Heart right ventricle (tissue), 16 donors: Measurements from ENCODE around the gene ADGRL3. TPM values are rescaled to one million over a fixed set of nuclear protein-coding genes. Genes with fewer than 3 reads are reported as not detected.
"Not testable (repeated sequence)": the region's sequence is repeated elsewhere in the genome, so short reads cannot be mapped to it uniquely, and the experiment has no call there.

Experiments
- ATAC-seq, 8 donors: fragments of 200-7000 bp; cut with Tn5 transposase; one replicate each; pipeline ENCODE4 v1.9.1; 2020; ENCODE audit warnings: mild to moderate bottlenecking in 8 of 8, moderate library complexity in 8 of 8, moderate number of reproducible peaks in 1 of 8
- DNase-seq, 2 donors: peaks; one replicate each; pipeline ENCODE4 v3.0.0-alpha.2; 2020
- H3K27ac ChIP-seq, 10 donors: fragments of 200-600 bp; sonication (generic) in 2 of 10; one replicate each; pipeline versions ENCODE4 v1.5.0 to v1.8.0; 2020 to 2022; ENCODE audit warnings: mild to moderate bottlenecking in 3 of 10
- H3K27me3 ChIP-seq, 7 donors: fragments of 200-600 bp; one replicate each; pipeline ENCODE4 v1.8.0; 2021 to 2022; ENCODE audit warnings: mild to moderate bottlenecking in 2 of 7
- H3K36me3 ChIP-seq, 9 donors: fragments of 200-600 bp; sonication (generic) in 1 of 9; one replicate each; pipeline versions ENCODE4 v1.5.0 to v1.8.0; 2020 to 2022; ENCODE audit warnings: mild to moderate bottlenecking in 2 of 9
- H3K4me1 ChIP-seq, 9 donors: fragments of 200-600 bp; sonication (generic) in 1 of 9; one replicate each; pipeline versions ENCODE4 v1.5.0 to v1.8.0; 2020 to 2022; ENCODE audit warnings: mild to moderate bottlenecking in 4 of 9
- H3K4me3 ChIP-seq, 10 donors: fragments of 200-600 bp; sonication (generic) in 2 of 10; one replicate each; pipeline versions ENCODE4 v1.5.0 to v1.8.0; 2020 to 2022; ENCODE audit warnings: mild to moderate bottlenecking in 7 of 10, moderate library complexity in 2 of 10
- H3K9me3 ChIP-seq, 11 donors: fragments of 200-600 bp in 10 of 11; sonication (generic) in 2 of 11; one replicate each; pipeline versions ENCODE4 v1.5.0 to v1.8.0; 2013 to 2022; ENCODE audit warnings: mild to moderate bottlenecking in 2 of 11, control low read depth in 1 of 11, moderate library complexity in 1 of 11
- WGBS, 2 donors: extraction: QIAGEN DNeasy Blood & Tissue Kit; methylation state at CpG; one replicate each; pipeline ENCODE4 v1.1.7; 2013; ENCODE audit warnings: inconsistent platforms in 1 of 2; 5-methylcytosine and 5-hydroxymethylcytosine counted together
- intact Hi-C, 10 donors: fragments of 100-400 bp; cut with DNase I; formaldehyde crosslinking; loops; one replicate each; pipeline versions ENCODE4 v1.11.1 to v1.14.2; 2022
- polyA plus RNA-seq, 2 donors: library from polyadenylated mRNA; stranded (reverse); fragments of 200-250 nt; gene quantifications; one replicate each; pipeline ENCODE4 v1.2.3, GENCODE V29; 2013
- total RNA-seq, 10 donors: library from RNA; stranded (reverse); fragmentation: NEBNext Ultra II Directional in 3 of 10; extraction: Animal tissue kit (Norgen Biotek cat#: 25700) in 3 of 10; gene quantifications; one replicate each; pipeline versions ENCODE4 v1.2.1 to v1.2.4, GENCODE V29; 2021 to 2023
- TF ChIP-seq, protein P1 (sequence below), 9 donors: fragments of 200-600 bp; sonication (generic) in 2 of 9; IDR thresholded peaks; one replicate each; pipeline versions ENCODE4 v1.5.0 to v1.8.0; 2021 to 2022; ENCODE audit warnings: antibody characterized with exemption in 9 of 9, mild to moderate bottlenecking in 5 of 9, moderate library complexity in 1 of 9
- donor health status: Arrhythmogenic right ventricular cardiomyopathy.
- donor health status: ischemic (EF 13 %, LVEDD 7.1; RV severe dilation, severe dysfunction).
- donor health status: healthy with polysubstance abuse.
- donor health status: DM: no; HTN: yes; CAD: no.
- donor health status: DM: no; HTN: no; CAD: no.
- donor health status: ischemic (EF 25% LVEDD 6.9; RV normal size, moderate dysfunction).
- donor health status: ischemic (EF 25% LVEDD 5.7; RV mildly dilated, moderate dysfunction).
- donor health status: healthy.
- donor health status: DM: yes; HTN: yes; CAD: no.
- donor health status: Ischemic cardiomyopathy.
- donor health status: ischemic (EF 35%, LVEDD 5.7; RV mildly dilated, moderate dysfunction).
- donor health status: nonischemic (EF 11% LVEDD 7.7; RV severe dilation, severe dysfunction).
- donor health status: DM: yes; HTN: yes; CAD: no.
- donor health status: PGD.
- donor health status: ischemic (EF 29% LVEDD 5.4; RV normal size, mild dysfunction).
- donor health status: nonischemic (EF 23%, LVEDD 6.1; RV moderate dilation, normal function).

Gene ADGRL3
- total and polyA plus RNA-seq, 12 donors = 0.36 to 20.9 (median 4.6) TPM

DNA sequence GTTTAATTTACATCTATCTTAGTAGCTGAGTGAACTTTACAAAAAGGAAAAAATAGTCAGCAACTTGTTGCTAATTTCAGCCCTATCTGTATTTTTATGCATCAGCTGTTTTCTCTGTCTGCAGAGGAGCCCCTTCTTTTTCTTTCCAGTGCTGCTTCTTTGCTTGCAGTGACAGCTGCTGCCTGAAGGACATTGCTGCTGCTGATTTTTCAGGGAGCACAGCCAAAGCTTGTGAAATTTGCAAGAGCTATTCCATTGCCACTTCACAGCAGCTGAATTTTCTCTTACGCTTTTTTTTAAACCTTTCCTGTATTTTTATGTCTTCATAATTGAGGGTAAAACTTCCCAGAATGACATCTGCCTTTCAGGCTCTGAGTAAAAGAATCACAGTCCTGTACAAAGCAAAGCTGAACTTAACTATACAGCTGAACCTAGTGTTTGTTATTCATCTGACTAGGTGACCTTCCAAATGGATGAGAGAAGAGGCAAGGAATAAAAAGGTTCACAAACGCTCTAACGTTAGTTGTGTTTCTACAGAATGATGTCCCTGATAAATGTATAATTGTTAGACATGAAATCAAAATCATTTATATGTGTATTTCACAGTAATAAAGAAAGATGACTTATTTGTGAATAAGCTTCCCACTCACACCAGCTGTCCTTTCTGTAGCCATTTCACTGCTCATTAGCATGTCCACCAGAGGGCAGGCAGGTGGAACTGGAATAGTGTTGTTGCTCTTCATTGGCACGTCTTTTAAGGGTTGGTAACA is 541.4 kb downstream of the ADGRL3 start:
- H3K27ac ChIP-seq = peak overlapping the region in 5 of 10 donors; percentile 19 to 61 (median 45)
- 26 to 29% methylated on average over 4 of the region's 4 CpGs for WGBS, 2 donors
- peaks cover 0 to 17% (median 0%) of the 10 kb centered on the region in 9 donors for H3K4me1 ChIP-seq
- intact Hi-C loops = loop anchor here in 1 of 10 donors (5.0 kb wide), 1 partner anchor 246 kb away; no protein-coding TSS in a partner anchor
- DNase-seq (peak in 1 of 2 donors; percentile 25), ATAC-seq (peak; percentile 72 to 95 (median 91))
- H3K4me3 ChIP-seq = peak overlapping the region in 2 of 10 donors; percentile 11 to 28
- H3K27me3 ChIP-seq = no peaks in the 10 kb centered on the region
- TF ChIP-seq, protein P1, sequence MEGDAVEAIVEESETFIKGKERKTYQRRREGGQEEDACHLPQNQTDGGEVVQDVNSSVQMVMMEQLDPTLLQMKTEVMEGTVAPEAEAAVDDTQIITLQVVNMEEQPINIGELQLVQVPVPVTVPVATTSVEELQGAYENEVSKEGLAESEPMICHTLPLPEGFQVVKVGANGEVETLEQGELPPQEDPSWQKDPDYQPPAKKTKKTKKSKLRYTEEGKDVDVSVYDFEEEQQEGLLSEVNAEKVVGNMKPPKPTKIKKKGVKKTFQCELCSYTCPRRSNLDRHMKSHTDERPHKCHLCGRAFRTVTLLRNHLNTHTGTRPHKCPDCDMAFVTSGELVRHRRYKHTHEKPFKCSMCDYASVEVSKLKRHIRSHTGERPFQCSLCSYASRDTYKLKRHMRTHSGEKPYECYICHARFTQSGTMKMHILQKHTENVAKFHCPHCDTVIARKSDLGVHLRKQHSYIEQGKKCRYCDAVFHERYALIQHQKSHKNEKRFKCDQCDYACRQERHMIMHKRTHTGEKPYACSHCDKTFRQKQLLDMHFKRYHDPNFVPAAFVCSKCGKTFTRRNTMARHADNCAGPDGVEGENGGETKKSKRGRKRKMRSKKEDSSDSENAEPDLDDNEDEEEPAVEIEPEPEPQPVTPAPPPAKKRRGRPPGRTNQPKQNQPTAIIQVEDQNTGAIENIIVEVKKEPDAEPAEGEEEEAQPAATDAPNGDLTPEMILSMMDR (IDR thresholded peaks at IDR 0.05) = peak; percentile 16 to 48 (median 42)
- peaks cover 0 to 11% (median 0%) of the 10 kb centered on the region in 11 donors for H3K9me3 ChIP-seq
- no peaks in the 10 kb centered on the region for H3K36me3 ChIP-seq

DNA sequence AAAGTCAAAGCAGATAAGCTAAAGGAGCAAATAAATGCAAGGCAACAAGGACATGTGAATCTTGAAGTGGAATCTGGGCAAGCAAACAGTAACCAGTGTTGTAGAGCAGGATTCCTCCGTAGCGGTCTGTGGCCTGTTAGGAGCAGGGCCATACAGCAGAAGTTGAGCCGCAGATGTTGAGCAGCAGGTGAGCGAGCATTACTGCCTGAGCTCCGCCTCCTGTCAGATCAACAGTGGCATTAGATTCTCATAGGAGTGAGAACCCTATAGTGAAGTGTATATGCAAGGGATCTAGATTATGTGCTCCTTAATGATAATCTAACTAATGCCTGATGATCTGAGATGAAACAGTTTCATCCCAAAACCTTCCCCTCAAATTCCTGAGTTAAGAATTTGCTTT is 550.7 kb downstream of the ADGRL3 start:
- no peaks in the 10 kb centered on the region for H3K9me3 ChIP-seq
- H3K4me3 ChIP-seq = no peak overlapping the region
- ATAC-seq (no peak), DNase-seq (no peak)
- no peaks in the 10 kb centered on the region for H3K36me3 ChIP-seq
- TF ChIP-seq, protein P1 (IDR thresholded peaks at IDR 0.05) = no peak
- H3K27ac ChIP-seq = no peak overlapping the region
- H3K4me1 ChIP-seq = no peaks in the 10 kb centered on the region
- intact Hi-C loops = no loop called here
- 88 to 96% methylated on average over 5 of the region's 5 CpGs for WGBS, 2 donors
- H3K27me3 ChIP-seq = no peaks in the 10 kb centered on the region

DNA sequence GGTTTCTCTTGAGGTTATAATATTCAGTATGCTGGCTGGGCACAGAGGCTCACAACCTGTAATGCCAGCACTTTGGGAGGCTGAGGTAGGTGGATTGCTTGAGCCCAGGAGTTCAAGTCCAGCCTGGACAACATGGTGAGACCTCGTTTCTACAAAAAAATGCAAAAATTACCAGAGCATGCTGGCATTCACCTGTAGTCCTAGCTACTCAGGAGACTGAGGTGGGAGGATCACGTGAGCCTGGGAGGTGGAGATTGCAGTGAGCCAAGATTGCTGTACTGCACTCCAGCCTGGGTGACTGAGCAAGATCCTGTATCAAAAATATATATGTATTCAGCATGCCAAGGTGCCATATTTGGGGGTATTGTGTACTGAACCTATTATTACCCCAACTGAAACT is 552.5 kb downstream of the ADGRL3 start:
- TF ChIP-seq, protein P1 (IDR thresholded peaks at IDR 0.05) = no peak
- Histone ChIP-seq H3K36me3 (no peaks in the 10 kb centered on the region), H3K4me1 (no peaks in the 10 kb centered on the region), H3K4me3 (no peak overlapping the region), H3K27me3 (no peaks in the 10 kb centered on the region), H3K27ac (no peak overlapping the region), H3K9me3 (no peaks in the 10 kb centered on the region)
- WGBS, 2 donors = 70 to 75% methylated on average over 2 of the region's 2 CpGs
- intact Hi-C loops = no loop called here
- ATAC-seq (no peak), DNase-seq (no peak)

DNA sequence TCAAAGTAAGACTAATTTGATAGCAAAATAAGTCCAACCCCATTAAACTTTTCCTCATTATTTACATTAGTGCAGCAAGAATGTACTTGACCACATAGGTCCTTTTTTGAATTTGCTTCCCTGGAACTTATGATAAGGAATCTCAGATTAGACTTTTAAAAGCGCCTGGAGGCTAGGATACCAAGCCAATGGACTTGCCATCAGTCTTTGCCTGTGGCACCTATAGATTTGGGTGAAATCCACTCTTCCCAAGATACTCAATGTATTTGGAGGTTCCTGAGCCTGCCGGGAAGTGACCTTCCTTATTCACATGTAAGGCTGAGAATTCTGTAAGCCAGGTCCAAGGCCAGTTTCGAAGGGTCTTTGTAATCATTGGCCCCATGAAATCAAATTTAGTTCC is 553.6 kb downstream of the ADGRL3 start:
- no peak overlapping the region for H3K27ac ChIP-seq
- intact Hi-C loops = no loop called here

DNA sequence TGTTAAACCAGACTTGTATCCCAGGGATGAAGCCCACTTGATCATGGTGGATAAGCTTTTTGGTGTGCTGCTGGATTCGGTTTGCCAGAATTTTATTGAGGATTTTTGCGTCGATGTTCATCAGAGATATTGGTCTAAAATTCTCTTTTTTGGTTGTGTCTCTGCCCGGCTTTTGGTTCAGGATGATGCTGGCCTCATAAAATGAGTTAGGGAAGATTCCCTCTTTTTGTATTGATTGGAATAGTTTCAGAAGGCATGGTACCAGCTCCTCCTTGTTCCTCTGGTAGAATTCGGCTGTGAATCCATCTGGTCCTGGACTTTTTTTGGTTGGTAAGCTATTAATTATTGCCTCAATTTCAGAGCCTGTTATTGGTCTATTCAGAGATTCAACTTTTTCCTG is 556.8 kb downstream of the ADGRL3 start:
- H3K4me3 ChIP-seq, H3K27ac ChIP-seq, H3K4me1 ChIP-seq, H3K36me3 ChIP-seq, H3K27me3 ChIP-seq, ATAC-seq, DNase-seq, intact Hi-C loops: not testable (repeated sequence)
- 84 to 95% methylated on average over 5 of the region's 5 CpGs for WGBS, 2 donors
- peaks cover 0 to 22% (median 5%) of the 10 kb centered on the region in 11 donors for H3K9me3 ChIP-seq

More for the DNA sequence above, 553.6 kb downstream of the ADGRL3 start:
- peaks cover 0 to 5% (median 0%) of the 10 kb centered on the region in 11 donors for H3K9me3 ChIP-seq
- 91 to 93% methylated on average over 3 of the region's 3 CpGs for WGBS, 2 donors
- DNase-seq (no peak), ATAC-seq (no peak)
- TF ChIP-seq, protein P1 (IDR thresholded peaks at IDR 0.05) = no peak
- H3K27me3 ChIP-seq = no peaks in the 10 kb centered on the region
- H3K4me3 ChIP-seq = no peak overlapping the region
- no peaks in the 10 kb centered on the region for H3K36me3 ChIP-seq
- H3K4me1 ChIP-seq = no peaks in the 10 kb centered on the region

DNA sequence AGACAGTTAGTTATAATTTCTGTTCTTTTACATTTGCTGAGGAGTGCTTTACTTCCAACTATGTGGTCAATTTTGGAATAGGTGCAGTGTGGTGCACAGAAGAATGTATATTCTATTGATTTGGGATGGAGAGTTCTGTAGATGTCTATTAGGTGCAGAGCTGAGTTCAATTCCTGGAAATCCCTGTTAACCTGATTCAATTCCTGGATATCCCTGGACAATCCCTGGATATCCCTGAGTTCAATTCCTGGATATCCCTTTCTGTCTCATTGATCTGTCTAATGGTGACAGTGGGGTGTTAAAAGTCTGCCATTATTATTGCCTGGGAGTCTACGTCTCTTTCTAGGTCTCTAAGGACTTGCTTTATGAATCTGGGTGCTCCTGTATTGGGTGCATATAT is 557.9 kb downstream of the ADGRL3 start:
- H3K36me3 ChIP-seq, H3K27ac ChIP-seq, H3K4me3 ChIP-seq, H3K27me3 ChIP-seq, H3K4me1 ChIP-seq, DNase-seq, ATAC-seq, intact Hi-C loops: not testable (repeated sequence)
- H3K9me3 ChIP-seq = peaks cover 0 to 22% (median 5%) of the 10 kb centered on the region in 11 donors
- WGBS, 2 donors = 80 to 86% methylated on average over 1 of the region's 1 CpG

DNA sequence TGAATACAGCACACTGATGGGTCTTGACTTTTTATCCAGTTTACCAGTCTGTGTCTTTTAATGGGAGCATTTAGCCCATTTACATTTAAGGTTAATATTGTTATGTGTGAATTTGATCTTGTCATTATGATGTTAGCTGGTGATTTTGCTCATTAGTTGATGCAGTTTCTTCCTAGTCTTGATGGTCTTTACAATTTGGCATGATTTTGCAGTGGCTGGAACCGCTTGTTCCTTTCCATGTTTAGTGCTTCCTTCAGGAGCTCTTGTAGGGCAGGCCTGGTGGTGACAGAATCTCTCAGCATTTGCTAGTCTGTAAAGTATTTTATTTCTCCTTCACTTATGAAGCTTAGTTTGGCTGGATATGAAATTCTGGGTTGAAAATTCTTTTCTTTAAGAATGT is 558.5 kb downstream of the ADGRL3 start:
- WGBS, 2 donors = 82 to 84% methylated on average over 1 of the region's 1 CpG
- H3K27me3 ChIP-seq, H3K4me1 ChIP-seq, H3K4me3 ChIP-seq, ATAC-seq, intact Hi-C loops, H3K27ac ChIP-seq, H3K36me3 ChIP-seq, DNase-seq: not testable (repeated sequence)
- H3K9me3 ChIP-seq = peaks cover 0 to 22% (median 5%) of the 10 kb centered on the region in 11 donors
